Stimulated activated CD4-positive, alpha-beta T cell treated with anti-CD3 and anti-CD28 coated beads, Interleukin-1b, Interleukin-23, amount 100 ng/mL, for 48 hours (primary cell): ENCODE measurements around the gene ITGB8.

Experiments
- DNase-seq: peaks from one replicate; pipeline ENCODE4 v3.0.0-alpha.2; 2020

The ITGB8 gene

DNA sequence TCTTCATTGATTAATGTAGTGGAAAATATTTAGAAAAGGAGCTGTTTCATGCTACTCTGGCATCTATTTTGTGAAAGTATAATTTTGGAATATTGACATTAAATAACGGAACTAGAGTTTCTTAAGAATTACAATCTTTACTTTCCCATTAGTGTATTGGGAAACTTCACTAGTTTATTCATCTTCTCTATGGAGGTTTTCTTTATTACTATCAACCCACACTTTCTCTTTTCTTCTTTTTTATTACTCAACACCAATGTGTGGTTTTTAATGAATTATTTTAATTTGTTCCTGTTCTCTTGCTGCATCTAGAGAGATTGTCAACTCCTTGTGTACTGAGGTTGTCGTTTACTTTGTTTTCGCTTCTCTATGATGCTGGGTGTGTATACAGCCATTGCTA lies 20.4 kb upstream of the ITGB8 start:
- DNase-seq = no peak

DNA sequence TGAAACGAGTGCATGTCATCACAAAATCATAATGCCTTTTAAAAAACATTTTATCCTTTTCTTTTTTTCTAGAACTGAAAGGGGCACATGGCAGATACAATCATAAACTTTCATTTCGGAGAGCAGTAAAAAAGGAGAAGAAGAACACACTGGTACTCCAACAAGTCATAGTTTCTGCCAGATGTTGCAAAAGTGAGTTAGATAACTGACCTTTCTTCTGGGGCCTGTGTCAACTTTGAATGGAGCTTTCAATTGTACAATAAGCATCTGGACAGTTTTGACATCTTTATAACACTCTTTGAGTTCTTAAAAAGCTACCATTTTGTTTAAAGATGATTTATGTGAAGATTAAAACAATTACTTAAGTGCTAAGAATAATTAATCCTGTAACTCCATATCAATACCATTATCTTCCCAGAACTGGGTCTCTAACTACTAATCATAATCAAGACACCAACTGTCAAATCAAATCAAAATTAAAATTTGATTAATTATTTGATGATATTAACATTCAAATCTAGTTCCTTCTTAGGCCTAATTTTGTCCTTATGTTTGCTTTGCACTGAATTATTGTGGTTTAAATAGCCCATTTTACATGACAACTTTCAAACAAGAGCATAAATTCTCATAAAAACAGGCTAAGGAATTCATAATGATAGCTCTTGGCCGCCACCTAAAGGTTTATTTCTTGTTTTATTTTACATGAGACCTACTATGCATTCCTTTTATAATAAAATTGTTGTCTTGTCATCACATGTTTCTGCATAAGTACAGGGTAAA lies 19.5 kb upstream of the ITGB8 start:
- no peak for DNase-seq

DNA sequence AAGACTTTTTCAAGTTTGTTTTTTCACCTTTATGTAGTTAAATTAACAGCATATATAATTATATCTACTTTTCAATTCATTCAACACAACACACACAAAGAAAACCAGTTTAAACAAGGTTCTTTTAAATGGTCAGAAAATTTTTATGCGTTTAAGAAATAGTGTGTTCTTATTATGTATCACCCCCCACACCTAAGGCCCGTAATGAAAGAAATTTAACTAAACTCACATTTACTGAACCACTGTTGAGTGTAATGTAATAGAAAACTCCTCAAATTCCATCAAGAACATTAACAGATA lies 19.0 kb upstream of the ITGB8 start:
- no peak for DNase-seq

DNA sequence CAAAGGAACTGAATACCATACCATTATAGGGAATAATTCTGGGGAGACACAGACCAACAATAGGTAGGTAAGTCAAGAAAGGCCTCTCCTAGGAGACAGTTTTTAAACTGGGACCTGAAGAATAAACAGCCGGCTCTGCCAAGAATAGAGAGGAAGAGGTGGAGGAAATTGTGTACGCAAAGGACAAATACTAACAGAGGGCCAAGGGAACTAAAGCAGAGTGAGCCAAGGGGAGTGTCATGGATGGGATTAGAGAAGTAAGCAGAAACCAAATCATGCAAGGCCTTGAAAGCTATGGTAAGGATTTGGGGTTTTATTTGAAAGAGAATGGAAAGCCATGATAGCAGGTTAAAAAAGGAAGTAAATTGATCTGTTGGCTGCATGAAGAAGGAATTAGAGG lies 18.1 kb upstream of the ITGB8 start:
- DNase-seq = no peak

DNA sequence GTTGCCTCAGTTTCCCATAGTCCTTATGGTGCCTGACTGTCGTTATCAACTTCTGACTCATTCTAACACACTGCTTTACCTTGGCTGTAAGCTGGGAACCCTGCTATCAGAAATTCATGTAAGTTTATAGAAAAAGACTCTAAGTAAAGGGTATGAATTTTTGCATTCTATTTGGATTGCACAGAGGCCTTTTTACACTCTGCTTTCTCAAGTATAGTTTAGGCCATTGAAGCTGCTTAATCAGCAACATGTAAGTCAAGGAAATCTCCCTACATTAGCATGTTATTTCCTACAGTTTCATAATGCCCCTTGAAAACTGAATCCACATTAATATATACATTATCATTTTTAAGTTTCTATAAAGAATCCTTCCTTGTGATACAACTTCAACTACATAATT lies 17.1 kb upstream of the ITGB8 start:
- DNase-seq = no peak

DNA sequence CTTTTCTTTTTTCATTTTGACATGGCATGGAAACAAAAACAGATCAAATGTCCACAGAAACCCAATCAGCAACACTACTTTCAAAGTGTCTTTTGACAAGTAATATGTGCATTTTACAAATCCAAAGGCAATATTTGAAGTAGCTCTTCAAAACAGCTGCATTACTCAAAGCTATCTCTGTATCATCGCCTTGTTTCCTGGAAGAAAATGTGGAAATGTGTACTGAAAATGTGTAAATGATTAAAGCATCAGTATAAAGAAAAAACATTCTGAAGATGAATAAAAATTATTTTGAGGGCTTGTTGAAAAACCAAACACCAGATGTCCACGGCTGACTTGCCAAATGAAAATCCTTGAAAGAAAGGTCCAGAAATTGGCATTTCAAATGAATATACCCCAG lies 16.5 kb upstream of the ITGB8 start:
- no peak for DNase-seq

DNA sequence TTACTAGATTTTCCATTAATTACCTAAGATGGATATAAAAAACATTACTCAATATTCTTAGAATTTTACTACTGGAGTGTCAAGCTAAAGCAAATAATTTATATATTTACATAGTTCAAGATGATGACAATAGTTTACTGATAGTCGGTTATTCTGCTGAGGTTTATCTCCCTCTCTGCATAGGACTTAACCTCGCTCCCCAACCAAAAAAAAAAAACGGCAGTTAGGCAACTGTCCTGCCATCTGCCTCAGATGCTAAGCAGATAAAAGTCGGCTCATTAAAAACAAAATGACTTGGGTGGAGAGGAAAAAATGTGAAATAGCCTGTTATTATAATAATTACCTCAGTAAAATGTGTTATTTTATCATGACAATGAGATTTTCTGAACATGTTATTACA lies 14.0 kb upstream of the ITGB8 start:
- no peak for DNase-seq

DNA sequence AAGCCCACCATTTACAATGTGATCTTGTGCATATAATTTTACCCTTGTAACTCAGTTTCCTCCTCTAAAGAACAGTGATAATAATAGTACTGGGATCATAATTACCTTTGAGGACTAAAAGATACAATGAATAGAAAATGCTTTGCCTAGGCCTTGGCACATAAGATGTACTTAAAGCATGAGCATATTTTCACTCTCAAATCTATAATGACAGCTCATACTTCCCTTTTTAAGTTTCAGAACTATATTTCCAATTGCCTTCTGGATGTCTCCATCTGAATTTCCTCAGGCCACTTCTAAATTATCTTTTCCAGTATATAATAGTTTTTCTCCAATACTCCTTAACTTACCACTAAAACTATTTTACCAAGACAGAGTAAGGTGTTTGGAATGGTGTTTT lies 13.3 kb upstream of the ITGB8 start:
- DNase-seq = no peak

DNA sequence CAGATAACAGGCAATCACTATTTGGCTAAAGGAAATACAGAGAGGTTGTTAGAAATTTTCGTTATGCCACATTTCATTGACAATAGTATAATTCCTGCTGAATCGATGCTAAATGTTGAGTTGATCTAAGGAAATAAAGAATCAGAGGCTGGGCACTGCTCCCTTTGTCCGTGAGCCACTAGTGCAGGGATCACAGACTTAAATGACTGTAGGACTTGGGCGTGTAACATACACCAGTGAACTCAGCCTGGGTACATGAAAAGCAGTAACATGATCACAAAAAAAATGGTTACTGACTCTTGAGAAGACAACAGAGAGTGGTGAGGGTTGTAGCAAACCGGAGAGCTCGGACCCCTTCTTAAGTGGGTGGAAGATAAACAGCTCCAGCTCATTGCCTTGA lies 11.8 kb upstream of the ITGB8 start:
- no peak for DNase-seq

DNA sequence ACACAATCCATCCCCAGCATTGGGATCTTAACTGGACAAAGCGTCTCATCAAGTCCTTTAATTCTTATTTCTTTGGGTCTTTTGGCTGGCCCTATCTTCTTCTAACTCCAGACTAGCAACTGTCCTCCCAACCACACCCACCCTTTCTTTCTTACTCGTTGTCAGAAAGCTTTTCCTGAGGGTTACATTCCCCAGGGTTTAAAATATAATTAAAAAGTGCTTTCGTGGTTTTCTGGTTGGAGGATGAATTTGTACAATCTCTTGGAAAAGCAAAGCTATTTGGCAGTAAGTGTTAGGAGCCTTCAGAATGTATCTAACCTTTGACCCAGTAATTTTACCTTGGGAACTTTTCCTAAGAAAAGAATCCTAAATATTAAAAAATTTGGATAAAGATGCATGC lies 10.4 kb upstream of the ITGB8 start:
- DNase-seq = no peak

DNA sequence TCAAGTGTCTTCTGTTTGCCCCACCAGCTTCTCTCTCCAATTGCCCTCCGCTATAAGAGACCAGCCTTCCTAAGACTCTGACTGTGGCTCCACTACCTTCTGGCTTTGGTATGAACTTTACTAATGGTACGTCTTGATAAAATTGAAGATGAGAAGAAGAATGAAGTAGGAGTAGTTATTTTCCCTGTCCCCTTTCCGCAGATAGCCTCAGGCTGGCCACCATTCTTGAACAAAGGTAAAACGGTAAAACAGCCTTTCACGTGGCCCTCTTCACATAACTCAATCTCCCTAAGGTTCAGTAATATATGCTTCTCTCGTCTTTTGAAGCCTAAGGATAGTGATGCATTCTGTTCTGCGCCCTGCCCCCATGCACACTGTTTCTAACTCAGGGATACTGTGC lies 9.9 kb upstream of the ITGB8 start:
- no peak for DNase-seq

DNA sequence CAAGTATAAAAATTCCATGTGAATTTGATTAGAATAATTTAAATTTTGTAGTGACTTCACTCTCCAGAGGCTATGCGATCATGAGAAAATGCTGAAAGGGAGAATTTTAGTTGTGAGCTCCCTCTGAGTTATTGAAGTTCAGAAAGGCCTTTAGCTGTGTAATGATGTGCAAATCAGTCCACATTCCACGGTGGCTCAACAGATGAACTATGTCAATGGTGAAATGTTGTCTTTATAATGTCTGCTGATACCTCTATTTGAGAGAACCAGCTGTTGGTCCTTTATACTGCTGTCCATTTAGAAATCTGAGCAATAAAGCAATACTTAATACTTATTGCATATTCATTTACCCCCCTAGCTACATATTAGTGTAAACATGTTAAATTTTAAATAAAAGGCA lies 7.1 kb upstream of the ITGB8 start:
- no peak for DNase-seq

DNA sequence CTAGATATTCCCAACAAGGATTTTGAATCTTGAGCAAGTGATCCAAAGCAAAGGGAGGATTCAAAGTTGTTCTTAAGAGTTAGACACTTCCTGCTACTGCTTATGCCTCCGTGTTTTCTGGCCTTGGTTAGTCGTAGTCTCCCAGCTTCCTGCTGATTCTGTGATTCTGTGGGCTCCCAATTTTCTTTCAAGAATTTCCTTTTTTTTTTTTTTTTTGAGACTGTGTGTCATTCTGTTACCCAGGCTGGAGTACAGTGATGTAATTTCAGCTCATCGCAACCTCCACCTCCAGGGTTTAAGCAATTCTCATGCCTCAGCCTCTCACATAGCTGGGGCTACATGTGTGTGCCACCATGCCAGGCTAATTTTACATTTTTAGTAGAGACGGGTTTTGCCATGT lies 4.4 kb upstream of the ITGB8 start:
- no peak for DNase-seq

DNA sequence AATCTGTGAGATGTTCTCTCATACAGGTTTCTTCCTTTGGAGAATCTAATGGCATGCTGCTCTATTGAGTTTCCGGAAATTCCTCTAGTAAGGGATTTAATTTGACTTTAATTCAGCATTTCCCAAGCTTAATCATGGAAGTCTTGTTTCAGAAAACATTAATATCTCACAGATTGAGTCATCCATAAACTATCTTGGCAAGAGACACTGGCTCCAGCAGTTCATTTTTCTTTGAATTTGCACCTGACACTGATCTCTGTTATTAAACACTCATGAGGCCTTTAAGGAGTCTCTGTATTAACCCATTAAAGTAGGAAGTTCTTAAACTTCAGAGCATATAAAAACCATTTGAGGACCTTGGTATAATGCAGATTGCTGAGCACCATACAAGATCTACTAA lies 3.6 kb upstream of the ITGB8 start:
- DNase-seq = no peak

DNA sequence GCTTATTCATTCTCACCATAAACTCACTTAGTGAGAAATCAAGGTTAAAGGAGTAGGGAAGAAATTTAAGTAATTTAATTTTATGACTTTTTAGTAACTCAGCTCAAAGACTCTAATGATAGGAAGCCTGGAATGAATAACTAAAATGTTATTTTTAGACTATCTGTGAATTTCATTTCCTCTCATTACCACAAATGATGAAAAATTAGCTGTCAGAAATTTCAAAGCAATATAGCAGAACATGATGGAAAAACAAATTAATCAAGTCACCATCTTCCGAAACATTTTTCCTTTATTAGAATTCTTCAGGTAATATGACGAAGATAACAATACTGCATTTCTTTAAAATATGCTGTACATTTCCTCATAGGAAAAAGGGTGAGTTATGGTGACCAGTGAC lies 2.7 kb upstream of the ITGB8 start:
- no peak for DNase-seq

DNA sequence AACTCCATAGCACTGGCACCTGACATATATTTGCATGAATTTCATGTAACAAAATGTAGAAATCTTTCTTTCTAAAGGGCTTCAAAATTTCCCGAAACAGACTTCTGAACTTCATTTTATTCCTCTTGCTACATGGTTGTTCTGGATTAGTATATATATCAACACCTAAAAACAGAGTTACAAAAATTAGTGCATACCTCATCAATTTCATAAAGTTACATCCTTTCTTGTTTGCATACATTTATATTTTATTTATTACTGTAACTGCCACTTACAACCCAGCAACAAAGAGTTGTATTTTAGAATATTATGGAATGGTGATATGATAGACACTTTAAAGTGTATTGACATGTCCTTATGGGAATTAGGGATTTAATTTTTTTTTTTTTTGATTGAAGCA lies 2.0 kb upstream of the ITGB8 start:
- DNase-seq = no peak

DNA sequence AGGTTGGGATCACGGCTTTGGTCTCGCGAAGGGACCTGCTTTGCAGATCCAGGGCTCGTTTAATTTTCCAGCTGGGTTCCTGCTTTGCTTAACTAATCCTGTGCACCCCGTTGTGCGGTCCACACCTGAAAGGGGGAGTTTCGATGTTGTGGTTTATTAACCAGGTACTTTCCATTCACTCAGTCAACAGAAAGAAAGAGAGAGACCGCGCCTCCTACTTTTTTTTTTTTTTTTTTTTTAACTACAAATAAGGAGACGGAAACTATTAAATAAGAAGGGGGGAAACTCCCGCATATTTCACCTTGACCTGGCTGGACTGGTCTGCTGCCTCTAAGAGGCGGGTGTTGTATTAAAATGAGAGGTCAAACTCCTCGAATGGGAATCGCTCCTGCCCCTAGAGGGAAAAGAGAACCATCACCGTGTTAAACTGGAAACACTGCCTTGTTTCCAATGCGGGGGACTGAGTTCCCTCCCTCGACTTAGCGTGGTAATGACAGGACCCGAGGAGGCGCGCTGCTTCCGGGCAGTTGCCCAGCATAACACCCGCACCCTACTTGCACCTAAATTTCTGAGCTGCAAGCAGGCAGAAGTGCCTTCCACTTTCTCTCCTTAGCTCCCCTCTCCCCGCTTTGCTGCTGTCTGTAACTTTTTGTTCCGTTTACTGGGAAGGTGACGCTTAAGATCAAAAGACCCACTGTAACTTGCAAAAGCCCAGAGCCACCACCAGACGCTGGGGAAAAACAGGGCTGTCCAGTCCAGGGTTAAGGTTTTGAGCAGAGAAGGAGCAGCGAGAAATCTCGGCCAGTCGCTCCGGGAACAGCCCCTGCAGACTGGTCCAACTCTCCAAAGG lies 1.1 kb upstream of the ITGB8 start:
- DNase-seq = no peak

DNA sequence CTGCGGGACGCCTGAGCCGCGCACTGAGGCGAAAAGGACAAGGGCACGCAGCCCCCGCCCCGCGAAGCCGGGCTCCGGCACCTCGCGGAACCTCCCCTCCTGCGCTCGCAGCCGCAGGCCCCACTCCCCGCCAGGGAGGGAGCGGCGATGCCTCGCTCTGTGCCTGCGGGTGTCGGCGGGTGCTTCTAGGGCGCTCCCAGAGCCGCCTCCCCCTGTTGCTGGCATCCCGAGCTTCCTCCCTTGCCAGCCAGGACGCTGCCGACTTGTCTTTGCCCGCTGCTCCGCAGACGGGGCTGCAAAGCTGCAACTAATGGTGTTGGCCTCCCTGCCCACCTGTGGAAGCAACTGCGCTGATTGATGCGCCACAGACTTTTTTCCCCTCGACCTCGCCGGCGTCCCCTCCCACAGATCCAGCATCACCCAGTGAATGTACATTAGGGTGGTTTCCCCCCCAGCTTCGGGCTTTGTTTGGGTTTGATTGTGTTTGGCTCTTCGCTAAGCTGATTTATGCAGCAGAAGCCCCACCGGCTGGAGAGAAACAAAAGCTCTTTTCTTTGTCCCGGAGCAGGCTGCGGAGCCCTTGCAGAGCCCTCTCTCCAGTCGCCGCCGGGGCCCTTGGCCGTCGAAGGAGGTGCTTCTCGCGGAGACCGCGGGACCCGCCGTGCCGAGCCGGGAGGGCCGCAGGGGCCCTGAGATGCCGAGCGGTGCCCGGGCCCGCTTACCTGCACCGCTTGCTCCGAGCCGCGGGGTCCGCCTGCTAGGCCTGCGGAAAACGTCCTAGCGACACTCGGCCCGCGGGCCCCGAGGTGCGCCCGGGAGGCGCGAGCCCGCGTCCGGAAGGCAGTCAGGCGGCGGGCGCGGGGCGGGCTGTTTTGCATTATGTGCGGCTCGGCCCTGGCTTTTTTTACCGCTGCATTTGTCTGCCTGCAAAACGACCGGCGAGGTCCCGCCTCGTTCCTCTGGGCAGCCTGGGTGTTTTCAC lies 519 bp downstream of the ITGB8 start:
- peak; percentile 25 for DNase-seq

DNA sequence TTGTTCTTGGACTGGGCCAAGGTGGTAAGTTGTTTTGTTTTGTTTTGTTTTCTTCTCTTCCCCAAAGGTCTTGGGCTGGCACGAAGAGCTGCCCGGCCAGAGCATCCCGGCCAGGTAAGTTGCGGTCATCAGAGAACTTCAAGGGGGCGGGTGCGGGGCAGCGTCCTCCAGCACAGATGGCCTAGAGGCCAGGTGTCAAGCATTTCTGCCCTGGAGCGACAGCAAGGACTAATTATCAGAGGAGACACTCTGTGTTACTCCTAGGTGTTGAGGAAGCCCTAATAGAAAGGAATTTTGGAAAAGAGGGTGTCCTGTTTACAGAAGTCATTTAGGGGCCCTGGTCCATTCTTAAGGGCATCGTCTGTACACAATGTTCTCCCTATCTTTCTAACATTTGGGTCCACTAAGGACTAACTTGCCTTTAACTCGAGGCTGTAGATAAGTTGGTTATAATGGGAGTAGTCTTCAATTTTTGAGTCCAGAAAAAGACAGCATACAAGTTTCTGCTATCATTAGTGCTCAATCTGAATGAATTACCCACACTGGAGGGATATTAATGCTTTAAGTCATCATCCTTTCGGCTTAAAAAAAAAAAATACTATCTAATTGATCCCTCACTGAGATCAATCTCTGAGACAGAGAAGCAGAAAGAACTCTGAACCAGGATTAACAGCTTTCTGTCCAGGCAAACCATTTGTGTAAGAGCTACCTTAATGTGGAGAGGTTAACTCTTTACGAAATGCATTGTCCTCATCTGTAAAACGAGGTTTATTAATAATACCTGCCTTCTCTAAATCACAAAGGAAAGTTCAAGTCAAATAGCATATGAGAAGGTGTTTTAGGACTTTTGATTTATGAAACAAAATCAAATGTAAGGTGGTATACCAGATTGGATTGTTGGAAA lies 1.5 kb downstream of the ITGB8 start:
- DNase-seq = no peak

DNA sequence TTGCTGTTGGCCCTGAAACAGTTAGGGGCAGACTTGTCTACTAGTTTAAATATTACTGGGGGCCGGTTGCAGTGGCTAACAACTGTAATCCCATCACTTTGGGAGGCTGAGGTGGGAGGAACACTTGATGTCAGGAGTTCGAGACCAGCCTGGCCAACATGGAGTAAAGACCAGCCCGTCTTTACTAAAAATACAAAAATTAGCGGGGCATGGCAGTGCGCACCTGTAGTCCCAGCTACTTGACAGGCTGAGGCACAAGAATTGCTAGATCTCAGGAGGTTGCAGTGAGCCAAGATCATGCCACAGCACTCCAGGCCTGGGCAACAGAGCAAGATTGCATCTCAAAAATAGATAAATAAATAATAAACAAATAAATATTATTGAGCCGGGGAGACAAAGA lies 7.6 kb downstream of the ITGB8 start:
- no peak for DNase-seq

DNA sequence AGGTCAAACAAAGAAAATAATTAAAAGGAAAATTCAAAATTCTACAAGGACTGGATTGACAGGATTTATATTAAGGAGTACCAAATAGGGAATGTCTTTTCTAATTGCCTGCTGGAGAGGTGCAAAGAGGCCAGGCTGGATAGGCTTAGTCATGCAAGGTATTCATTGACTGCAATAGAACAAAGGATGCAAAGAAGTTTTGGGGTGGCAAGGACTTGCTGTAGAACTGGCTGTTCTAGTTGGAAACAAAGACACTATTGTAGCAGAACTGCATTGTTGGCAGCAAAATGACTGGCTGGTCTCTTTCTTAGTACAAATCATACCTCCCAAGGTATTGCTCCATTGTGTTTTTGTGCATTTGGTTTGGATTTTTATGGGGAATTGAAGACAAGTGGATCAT lies 10.1 kb downstream of the ITGB8 start:
- no peak for DNase-seq

DNA sequence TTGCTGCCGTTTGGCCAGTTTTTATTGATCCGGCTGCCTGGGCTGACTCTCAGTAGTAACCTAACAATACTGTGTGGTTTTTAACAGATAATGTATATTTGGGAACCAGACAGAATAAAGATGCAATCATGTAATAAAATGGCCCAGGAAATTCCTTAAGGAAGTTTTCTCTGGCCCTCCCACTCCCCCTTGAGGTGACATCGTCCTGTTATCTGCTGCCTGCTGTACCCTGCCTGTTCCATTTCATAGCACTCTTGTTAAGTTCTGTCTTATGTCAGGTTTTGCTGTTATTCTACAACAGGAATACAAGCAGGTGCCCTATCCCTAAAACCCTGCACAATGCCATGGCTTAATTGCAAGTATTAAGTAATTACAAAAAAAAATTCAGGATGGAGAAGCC lies 12.5 kb downstream of the ITGB8 start:
- DNase-seq = no peak

DNA sequence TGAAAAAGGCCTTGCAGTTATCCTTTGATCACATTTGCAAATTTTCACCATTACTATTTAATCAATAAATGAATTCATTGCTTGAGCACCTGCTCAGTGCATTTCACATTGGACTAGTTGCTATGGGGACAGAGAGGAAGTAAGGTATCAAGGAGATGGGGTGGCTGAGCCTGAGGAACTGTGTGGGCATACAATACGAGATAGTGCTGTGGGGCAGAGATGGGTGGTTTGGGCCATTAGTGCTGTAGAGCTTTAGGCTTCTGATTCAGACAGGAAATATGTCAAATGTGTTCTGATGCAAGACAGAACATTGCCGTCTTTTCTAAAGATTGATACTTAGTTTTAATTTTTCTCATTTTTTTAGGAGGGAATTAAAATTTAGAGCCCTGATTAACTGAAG lies 13.2 kb downstream of the ITGB8 start:
- no peak for DNase-seq
